ENCODE measurements around the gene FDXR. TPM values are rescaled to one million over a fixed set of nuclear protein-coding genes. Genes with fewer than 3 reads are reported as not detected.

The FDXR gene
- total RNA-seq, 1 experiment from 2014 or later: 39.7 TPM

DNA sequence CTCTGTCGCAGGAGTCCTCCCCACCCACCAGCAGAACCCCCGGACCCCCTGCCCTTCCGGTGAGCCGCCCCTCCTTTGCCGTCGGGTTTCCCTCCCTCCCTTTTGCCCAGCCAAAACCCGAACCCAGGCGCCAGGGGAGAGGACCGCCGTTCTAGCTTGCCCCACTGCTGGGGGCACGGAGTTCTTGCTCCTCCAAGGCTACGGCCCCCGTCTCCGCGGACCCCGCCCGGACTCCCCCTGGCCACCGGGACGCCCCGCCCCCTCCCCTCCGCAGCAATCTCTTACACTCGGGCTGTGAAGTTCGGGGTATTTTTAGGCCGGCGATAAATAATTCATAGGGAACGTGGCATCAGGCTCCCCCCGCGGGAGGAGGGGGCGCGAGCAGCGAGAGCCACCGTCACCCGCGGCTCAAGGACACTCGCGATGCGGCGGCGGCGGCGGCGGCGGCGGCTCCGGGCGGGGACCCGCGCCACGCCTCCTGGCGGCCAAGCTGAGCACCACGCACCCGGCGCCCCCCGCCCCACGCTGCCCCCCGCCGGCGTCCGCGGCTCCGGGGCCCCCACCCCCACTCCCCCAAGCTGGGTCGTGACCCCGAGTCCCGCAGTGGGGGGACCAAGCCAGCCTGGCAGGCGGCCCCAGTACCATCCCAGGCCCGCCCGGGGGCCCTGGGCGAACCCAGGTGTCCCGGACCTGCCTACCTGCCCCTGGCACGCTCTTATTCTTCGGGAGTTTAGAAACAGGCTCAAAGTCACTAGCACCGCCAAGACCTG, 13.2 kb downstream of the FDXR start, which contains the start of gene GRIN2C:
Gene GRIN2C (minus strand): TSS at position 427 of the 770 bp plus-strand sequence. CDS start 4,793 bp downstream, outside the sequence.
- no peak within 1 kb of the TSS for H3K56ac ChIP-seq (ENCODE audit: insufficient read length, low read depth, low read length)
- H4K20me1 ChIP-seq (ENCODE audit: control insufficient read depth, insufficient read depth, insufficient read length): no peaks in the 10 kb centered on the region
- H3K9ac ChIP-seq (ENCODE audit: extremely low read depth, insufficient read length, low read length): no peak within 1 kb of the TSS
- no peak within 1 kb of the TSS for H2BK15ac ChIP-seq (ENCODE audit: low read depth, low read length)
- H3K79me1 ChIP-seq (ENCODE audit: insufficient read depth, low read depth, low read length, poor library complexity, severe bottlenecking): no peaks in the 10 kb centered on the region
- H2BK12ac ChIP-seq (ENCODE audit: insufficient read length, low read depth, low read length): no peak within 1 kb of the TSS
- peaks cover 13% of the 10 kb centered on the region for H3K23me2 ChIP-seq (ENCODE audit: insufficient read length, low read depth, low read length, poor library complexity, severe bottlenecking)
- H4K91ac ChIP-seq (ENCODE audit: insufficient read length, low read depth, low read length): no peak within 1 kb of the TSS
- no peak within 1 kb of the TSS for H2AK5ac ChIP-seq (ENCODE audit: insufficient read length, low read length)
- Mint-ChIP-seq H3K36me3 (ENCODE audit: insufficient read depth in 1 of 3, low read depth in 3 of 3) (peaks cover 3 to 9% (median 8%) of the 10 kb centered on the region in 3 experiments; a peak in 4 of 7 replicates), H3K27me3 (ENCODE audit: low read depth) (peaks cover 74% of the 10 kb centered on the region), H3K27ac (no peak within 1 kb of the TSS), H3K4me3 (peak within 1 kb of the TSS; percentile 46 to 77), H3K9me3 (no peaks in the 10 kb centered on the region), H3K4me1 (peaks cover 11% of the 10 kb centered on the region in 2 experiments)
- H3K4ac ChIP-seq (ENCODE audit: low read depth, low read length): no peak within 1 kb of the TSS
- H3K9me3 ChIP-seq (ENCODE audit: control insufficient read depth, low read depth, low read length): no peaks in the 10 kb centered on the region
- H3K27me3 ChIP-seq (ENCODE audit: insufficient read depth, low read length): peaks cover 48% of the 10 kb centered on the region
- H3K18ac ChIP-seq (ENCODE audit: insufficient read length, low read depth, low read length): no peak within 1 kb of the TSS
- H3K4me1 ChIP-seq (ENCODE audit: insufficient read depth, low read length): 0 out of 2 replicates have a peak, but pooled peaks cover 2% of the 10 kb centered on the region
- H3K4me2 ChIP-seq (ENCODE audit: insufficient read depth, insufficient read length, low read length): peak within 1 kb of the TSS; percentile 39
- TF ChIP-seq, protein P1, sequence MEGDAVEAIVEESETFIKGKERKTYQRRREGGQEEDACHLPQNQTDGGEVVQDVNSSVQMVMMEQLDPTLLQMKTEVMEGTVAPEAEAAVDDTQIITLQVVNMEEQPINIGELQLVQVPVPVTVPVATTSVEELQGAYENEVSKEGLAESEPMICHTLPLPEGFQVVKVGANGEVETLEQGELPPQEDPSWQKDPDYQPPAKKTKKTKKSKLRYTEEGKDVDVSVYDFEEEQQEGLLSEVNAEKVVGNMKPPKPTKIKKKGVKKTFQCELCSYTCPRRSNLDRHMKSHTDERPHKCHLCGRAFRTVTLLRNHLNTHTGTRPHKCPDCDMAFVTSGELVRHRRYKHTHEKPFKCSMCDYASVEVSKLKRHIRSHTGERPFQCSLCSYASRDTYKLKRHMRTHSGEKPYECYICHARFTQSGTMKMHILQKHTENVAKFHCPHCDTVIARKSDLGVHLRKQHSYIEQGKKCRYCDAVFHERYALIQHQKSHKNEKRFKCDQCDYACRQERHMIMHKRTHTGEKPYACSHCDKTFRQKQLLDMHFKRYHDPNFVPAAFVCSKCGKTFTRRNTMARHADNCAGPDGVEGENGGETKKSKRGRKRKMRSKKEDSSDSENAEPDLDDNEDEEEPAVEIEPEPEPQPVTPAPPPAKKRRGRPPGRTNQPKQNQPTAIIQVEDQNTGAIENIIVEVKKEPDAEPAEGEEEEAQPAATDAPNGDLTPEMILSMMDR (conservative IDR thresholded peaks at IDR 0.05): peak; percentile 62
- no CpG with 5 or more reads among the region's 72 CpGs for WGBS (ENCODE audit: extremely low coverage, insufficient read length, low lambda C conversion rate)
- no peaks in the 10 kb centered on the region for H3K79me2 ChIP-seq (ENCODE audit: insufficient read depth, low read length)
- H4K5ac ChIP-seq (ENCODE audit: insufficient read length, low read depth, low read length): no peak within 1 kb of the TSS
- no peak within 1 kb of the TSS for H2BK20ac ChIP-seq (ENCODE audit: low read depth, low read length, poor library complexity, severe bottlenecking)
- no peak within 1 kb of the TSS for H2AFZ ChIP-seq (ENCODE audit: low read length)
- H3K14ac ChIP-seq (ENCODE audit: insufficient read depth, low read length): no peak within 1 kb of the TSS
- H2BK120ac ChIP-seq (ENCODE audit: low read depth, low read length, poor library complexity, severe bottlenecking): no peak within 1 kb of the TSS
- no peak within 1 kb of the TSS for H3K23ac ChIP-seq (ENCODE audit: insufficient read length, low read depth, low read length)
- no peak within 1 kb of the TSS for H3T11ph ChIP-seq (ENCODE audit: low read length)
- DNase-seq: no peak
- no peak within 1 kb of the TSS for H2BK5ac ChIP-seq (ENCODE audit: insufficient read length, low read length)
- no peak within 1 kb of the TSS for H3K27ac ChIP-seq (ENCODE audit: insufficient read length, low read depth, low read length)
- H4K8ac ChIP-seq (replicated peaks; ENCODE audit: insufficient read length, low read depth, low read length): no peak within 1 kb of the TSS

All from H9 (cell line).